ENCODE measurements around the gene ZNF319. TPM values are rescaled to one million over a fixed set of nuclear protein-coding genes. Genes with fewer than 3 reads are reported as not detected.

The ZNF319 gene
- total RNA-seq, 4 donors from 2014 or later, result 12.1 to 24.0 (median 18.7) TPM

GRCh38 chr16:57949595-57950238 is 50.8 kb downstream of the ZNF319 start:
- Histone ChIP-seq H3K27me3 (no peaks in the 10 kb centered on the region), H3K4me3 (replicated peaks in 1 of 3) (no peak overlapping the region), H3K4me1 (no peaks in the 10 kb centered on the region), H3K27ac (no peak overlapping the region), H3K36me3 (no peaks in the 10 kb centered on the region), H3K9me3 (no peaks in the 10 kb centered on the region)
- intact Hi-C loops (cut with DNase I), result no loop called here
- WGBS, 2 donors, result 78 to 80% methylated on average over 5 of the region's 5 CpGs
- no peak for DNase-seq
- no peak for TF ChIP-seq POLR2A (IDR thresholded peaks at IDR 0.05)
- no peak for TF ChIP-seq CTCF (IDR thresholded peaks at IDR 0.05)

GRCh38 chr16:57949013-57949412 is 51.5 kb downstream of the ZNF319 start:
- H3K27ac ChIP-seq, result no peak overlapping the region
- no peak overlapping the region for H3K4me3 ChIP-seq (replicated peaks in 1 of 3)
- TF ChIP-seq CTCF (IDR thresholded peaks at IDR 0.05) (no peak), POLR2A (IDR thresholded peaks at IDR 0.05) (no peak)
- 27 to 39% methylated on average over 2 of the region's 2 CpGs for WGBS, 2 donors
- no peaks in the 10 kb centered on the region for H3K27me3 ChIP-seq
- H3K9me3 ChIP-seq, result no peaks in the 10 kb centered on the region
- no peak for DNase-seq
- intact Hi-C loops (cut with DNase I), result no loop called here
- H3K36me3 ChIP-seq, result no peaks in the 10 kb centered on the region
- H3K4me1 ChIP-seq, result no peaks in the 10 kb centered on the region

GRCh38 chr16:57948027-57948426 is 52.4 kb downstream of the ZNF319 start:
- Histone ChIP-seq H3K4me3 (replicated peaks in 1 of 3) (no peak overlapping the region), H3K27ac (no peak overlapping the region), H3K27me3 (no peaks in the 10 kb centered on the region), H3K36me3 (no peaks in the 10 kb centered on the region), H3K4me1 (no peaks in the 10 kb centered on the region), H3K9me3 (no peaks in the 10 kb centered on the region)
- WGBS, 2 donors, result 88 to 97% methylated on average over 5 of the region's 5 CpGs
- intact Hi-C loops (cut with DNase I), result no loop called here
- DNase-seq, result no peak
- TF ChIP-seq CTCF (IDR thresholded peaks at IDR 0.05), result no peak
- TF ChIP-seq POLR2A (IDR thresholded peaks at IDR 0.05), result no peak

- H3K36me3 ChIP-seq, result no peaks in the 10 kb centered on the region
- no peaks in the 10 kb centered on the region for H3K27me3 ChIP-seq
- WGBS, 2 donors, result 86 to 91% methylated on average over 2 of the region's 2 CpGs
- H3K27ac ChIP-seq, result no peak overlapping the region
- H3K4me3 ChIP-seq (replicated peaks in 1 of 3), result no peak overlapping the region
- intact Hi-C loops (cut with DNase I), result no loop called here
- TF ChIP-seq POLR2A (IDR thresholded peaks at IDR 0.05), result no peak
- no peak for TF ChIP-seq CTCF (IDR thresholded peaks at IDR 0.05)
- DNase-seq, result no peak
- H3K4me1 ChIP-seq, result no peaks in the 10 kb centered on the region
- H3K9me3 ChIP-seq, result no peaks in the 10 kb centered on the region
Observed at GRCh38 chr16:57947261-57947660, 53.2 kb downstream of the ZNF319 start.

GRCh38 chr16:57946181-57946801 is 54.2 kb downstream of the ZNF319 start:
- intact Hi-C loops (cut with DNase I), result no loop called here
- no peak for DNase-seq
- H3K4me3 ChIP-seq (replicated peaks in 1 of 3), result no peak overlapping the region
- WGBS, 2 donors, result 85 to 88% methylated on average over 10 to 13 of the region's 13 CpGs
- TF ChIP-seq CTCF (IDR thresholded peaks at IDR 0.05), result no peak
- TF ChIP-seq POLR2A (IDR thresholded peaks at IDR 0.05), result no peak
- H3K9me3 ChIP-seq, result no peaks in the 10 kb centered on the region
- H3K27me3 ChIP-seq, result no peaks in the 10 kb centered on the region
- H3K36me3 ChIP-seq, result no peaks in the 10 kb centered on the region
- H3K4me1 ChIP-seq, result no peaks in the 10 kb centered on the region
- no peak overlapping the region for H3K27ac ChIP-seq

All from thyroid gland (tissue), 4 donors.